Naive thymus-derived CD8-positive, alpha-beta T cell (primary cell): Measurements from ENCODE around the gene RHBDD1. TPM values are rescaled to one million over a fixed set of nuclear protein-coding genes. Genes with fewer than 3 reads are reported as not detected.

Experiments used
- ATAC-seq, 2 donors: fragments of 150-1000 bp; cut with Tn5 transposase in 1 of 2; sonication (Bioruptor Pico), chemical (Tn5 transposase) in 1 of 2; 1 replicate in 1 of 2; 2 replicates in 1 of 2; pipeline ENCODE4 v1.10.0; 2021; ENCODE audit warnings: mild to moderate bottlenecking in 2 of 2, moderate library complexity in 2 of 2
- POLR2A ChIA-PET: fragments of 350-600 bp; sonication (Branson Sonifier 250); formaldehyde crosslinking; loops from one replicate; lab custom pipeline; 2021; ENCODE audit warnings: antibody characterized with exemption; lab: Charles Lee
- DNase-seq, 10 donors: peaks; one replicate each; pipeline versions ENCODE4 v3.0.0 to v3.0.0-alpha.2; 2020 to 2022
- H3K27ac Mint-ChIP-seq, 10 donors: one replicate each; pipeline ENCODE4 v1.8.0; 2020 to 2022; ENCODE audit warnings: mild to moderate bottlenecking in 10 of 10, mixed read lengths in 10 of 10, moderate library complexity in 4 of 10, inconsistent platforms in 1 of 10
- H3K27me3 Mint-ChIP-seq, 5 donors: one replicate each; pipeline ENCODE4 v1.8.0; 2021 to 2022; ENCODE audit warnings: mixed read lengths in 5 of 5
- H3K36me3 Mint-ChIP-seq, 3 donors: one replicate each; pipeline ENCODE4 v1.8.0; 2020 to 2022; ENCODE audit warnings: mixed read lengths in 3 of 3, mild to moderate bottlenecking in 2 of 3, inconsistent platforms in 1 of 3
- H3K4me1 Mint-ChIP-seq, 4 donors: one replicate each; pipeline ENCODE4 v1.8.0; 2021 to 2022; ENCODE audit warnings: mixed read lengths in 4 of 4
- H3K4me3 Mint-ChIP-seq, 10 donors: one replicate each; pipeline ENCODE4 v1.8.0; 2020 to 2022; ENCODE audit warnings: mild to moderate bottlenecking in 10 of 10, mixed read lengths in 10 of 10, moderate library complexity in 6 of 10, inconsistent platforms in 1 of 10
- H3K9me3 Mint-ChIP-seq, 9 donors: one replicate each; pipeline ENCODE4 v1.8.0; 2020 to 2022; ENCODE audit warnings: mixed read lengths in 9 of 9, mild to moderate bottlenecking in 3 of 9, inconsistent platforms in 1 of 9, moderate library complexity in 1 of 9
- polyA plus RNA-seq, 3 donors: library from polyadenylated mRNA; unstranded; fragments of 300-500 nt; fragmentation: Illumina TruSeq; gene quantifications; one replicate each; pipeline ENCODE4 v1.2.3, GENCODE V29; 2021
- total RNA-seq, 8 experiments: library from RNA in 2 of 8; stranded (reverse) in 2 of 8; gene quantifications; one replicate each; pipeline ENCODE4 v1.2.3 and lab custom pipeline; 2021 to 2026

The RHBDD1 gene
- total and polyA plus RNA-seq, 5 experiments from 2014 or later, result 13.7 to 55.6 (median 20.4) TPM

DNA sequence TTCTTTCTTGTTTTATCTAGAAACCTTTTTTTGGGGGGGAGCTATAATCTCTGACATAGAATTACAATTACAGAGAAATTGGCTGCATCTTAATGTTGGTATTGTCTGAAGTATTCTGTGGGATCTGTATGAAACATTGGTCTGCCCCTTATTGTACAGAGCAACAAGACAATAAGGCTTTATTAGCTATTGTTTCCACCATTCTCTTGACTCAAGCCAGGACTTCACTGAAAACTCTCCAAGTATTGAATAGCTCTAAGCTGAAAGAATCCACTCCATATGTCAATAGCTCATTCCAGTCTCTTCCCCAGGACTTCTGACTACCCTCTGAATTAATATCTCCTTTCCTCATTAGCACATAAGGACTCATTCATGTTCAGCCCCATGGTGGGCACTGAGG, 77.8 kb downstream of the RHBDD1 start:
- peaks cover 18 to 33% (median 20%) of the 10 kb centered on the region in 4 donors for H3K4me1 Mint-ChIP-seq
- ATAC-seq (no peak), DNase-seq (no peak)
- peaks cover 5 to 58% (median 35%) of the 10 kb centered on the region in 3 donors for H3K36me3 Mint-ChIP-seq
- no peaks in the 10 kb centered on the region for H3K27me3 Mint-ChIP-seq
- peak overlapping the region in 3 of 10 donors; percentile 12 to 47 (median 20) for H3K27ac Mint-ChIP-seq
- POLR2A ChIA-PET, result no interaction called here
- H3K9me3 Mint-ChIP-seq, result peaks cover 0 to 3% (median 0%) of the 10 kb centered on the region in 9 donors
- no peak overlapping the region for H3K4me3 Mint-ChIP-seq

DNA sequence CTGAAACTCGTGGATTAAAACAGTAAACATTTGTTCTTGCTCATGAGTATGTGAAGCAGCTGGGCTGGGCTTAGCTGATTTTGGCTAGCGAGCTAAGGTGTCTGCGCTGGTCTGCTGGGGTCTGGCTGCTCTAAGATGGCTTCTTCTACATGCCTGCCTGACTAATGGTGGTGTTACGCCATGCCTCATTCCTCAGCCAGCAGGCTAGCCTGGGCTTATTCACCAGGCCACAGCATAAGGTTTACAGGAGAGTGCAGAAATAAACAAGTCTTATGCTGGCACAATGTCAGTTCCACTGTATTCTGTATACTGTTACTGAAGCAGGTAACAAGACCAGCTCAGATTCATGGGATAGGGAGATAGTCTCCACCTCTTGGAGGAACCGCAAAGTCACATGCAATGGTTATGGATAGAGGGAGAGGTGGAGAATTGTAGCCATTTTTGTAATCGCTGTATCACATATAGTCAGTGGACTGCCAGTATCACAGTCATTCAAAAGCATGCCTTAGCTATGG, 80.0 kb downstream of the RHBDD1 start:
- POLR2A ChIA-PET, result interaction anchor here (0.6 kb wide), 1 partner anchor 43 kb away, joined by 3 read pairs; no protein-coding TSS in a partner anchor
- DNase-seq, result no peak
- H3K9me3 Mint-ChIP-seq, result peaks cover 0 to 8% (median 0%) of the 10 kb centered on the region in 9 donors
- peak overlapping the region in 9 of 10 donors; percentile 22 to 89 (median 69) for H3K27ac Mint-ChIP-seq
- peaks cover 18 to 23% (median 20%) of the 10 kb centered on the region in 4 donors for H3K4me1 Mint-ChIP-seq
- H3K4me3 Mint-ChIP-seq, result no peak overlapping the region
- no peaks in the 10 kb centered on the region for H3K27me3 Mint-ChIP-seq
- peaks cover 6 to 56% (median 42%) of the 10 kb centered on the region in 3 donors for H3K36me3 Mint-ChIP-seq
- no peak for ATAC-seq

DNA sequence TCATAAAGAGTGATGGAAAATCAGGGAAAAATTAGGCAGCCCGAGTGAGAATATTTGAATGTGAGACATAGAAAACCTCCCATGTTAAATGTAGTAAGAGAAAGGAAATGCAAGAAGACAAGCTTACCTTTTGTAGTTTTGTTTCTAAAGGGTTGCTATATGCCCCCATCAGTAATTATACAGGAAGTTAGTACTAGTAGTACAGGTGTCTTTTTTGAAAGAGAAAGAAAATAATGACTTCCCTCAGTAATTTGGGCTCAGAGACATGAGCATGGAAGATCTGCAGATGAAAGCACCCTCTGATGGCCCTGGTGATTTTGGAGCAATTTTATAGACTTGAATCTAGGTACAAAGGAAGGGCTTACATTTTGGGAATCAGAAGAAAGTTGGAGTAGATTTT, 80.8 kb downstream of the RHBDD1 start:
- peak overlapping the region; percentile 7 to 89 (median 66) for H3K27ac Mint-ChIP-seq
- peaks cover 18 to 23% (median 22%) of the 10 kb centered on the region in 4 donors for H3K4me1 Mint-ChIP-seq
- no peaks in the 10 kb centered on the region for H3K27me3 Mint-ChIP-seq
- peak; percentile 23 to 70 for ATAC-seq
- DNase-seq, result peak in 2 of 10 donors; percentile 10 to 21
- H3K36me3 Mint-ChIP-seq, result peaks cover 12 to 56% (median 45%) of the 10 kb centered on the region in 3 donors
- POLR2A ChIA-PET, result interaction anchor here (0.6 kb wide), 1 partner anchor 42 kb away, joined by 3 read pairs; no protein-coding TSS in a partner anchor
- H3K9me3 Mint-ChIP-seq, result peaks cover 0 to 8% (median 0%) of the 10 kb centered on the region in 9 donors
- peak overlapping the region in 4 of 10 donors; percentile 16 to 52 (median 34) for H3K4me3 Mint-ChIP-seq

DNA sequence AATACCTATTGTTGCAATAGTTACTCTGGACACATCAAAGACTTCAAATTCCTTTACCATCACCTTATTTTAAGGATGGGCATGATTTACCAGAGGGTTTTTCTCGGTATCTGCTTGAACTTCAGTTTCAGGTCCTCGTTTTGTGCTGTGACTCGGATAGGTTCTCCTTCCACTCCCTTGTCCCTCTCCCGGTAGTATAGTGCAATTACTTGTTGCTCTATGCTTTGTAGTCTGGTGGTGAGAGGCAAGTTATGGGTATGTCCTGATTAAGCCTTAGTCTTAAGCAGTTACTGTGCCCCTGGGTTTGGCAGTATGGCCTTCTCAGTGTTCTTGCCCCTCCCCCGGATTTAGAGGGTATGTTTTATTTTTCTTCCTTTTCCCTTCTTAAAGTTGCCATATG, 96.6 kb downstream of the RHBDD1 start:
- Mint-ChIP-seq H3K36me3 (peaks cover 8 to 37% (median 19%) of the 10 kb centered on the region in 3 donors), H3K4me1 (peaks cover 0 to 5% (median 2%) of the 10 kb centered on the region in 4 donors), H3K9me3 (peaks cover 0 to 14% (median 0%) of the 10 kb centered on the region in 9 donors), H3K27ac (peak overlapping the region in 1 of 10 donors; percentile 89), H3K4me3 (no peak overlapping the region), H3K27me3 (no peaks in the 10 kb centered on the region)
- POLR2A ChIA-PET, result no interaction called here
- no peak for ATAC-seq
- DNase-seq, result no peak

DNA sequence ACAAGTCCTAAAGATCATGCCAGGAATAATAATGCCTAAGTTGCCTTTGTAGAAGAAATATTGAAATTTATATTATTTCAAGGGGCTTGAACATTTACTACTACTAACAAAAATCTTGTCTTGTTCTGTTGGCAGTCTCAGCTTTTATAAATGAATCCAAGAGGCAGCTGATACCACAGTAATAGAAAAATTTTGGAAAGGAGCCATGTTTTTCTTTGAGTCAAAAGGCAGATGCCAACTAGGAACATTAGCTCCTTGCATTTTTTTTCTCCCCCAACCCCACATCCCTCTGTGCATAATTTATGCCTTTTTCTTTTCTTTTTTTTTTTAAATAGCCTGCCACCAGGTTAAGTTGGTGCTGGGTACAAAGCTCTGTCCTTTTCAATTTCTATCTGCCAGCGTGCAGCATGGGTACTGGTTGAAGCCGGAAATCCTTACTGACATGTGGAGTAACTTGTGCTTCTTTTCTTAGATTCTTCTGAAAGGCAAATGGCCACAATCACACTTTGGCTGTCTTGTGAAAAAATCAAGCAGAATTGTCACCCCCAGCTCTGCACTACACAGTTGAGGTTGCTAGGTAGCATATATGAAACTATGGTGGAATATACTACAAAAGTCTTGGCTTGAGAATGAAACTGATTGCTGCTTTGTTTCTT, 98.8 kb downstream of the RHBDD1 start:
- Mint-ChIP-seq H3K36me3 (peaks cover 14 to 44% (median 25%) of the 10 kb centered on the region in 3 donors), H3K27me3 (no peaks in the 10 kb centered on the region), H3K4me1 (peaks cover 0 to 4% (median 2%) of the 10 kb centered on the region in 4 donors), H3K9me3 (no peaks in the 10 kb centered on the region), H3K27ac (no peak overlapping the region), H3K4me3 (no peak overlapping the region)
- POLR2A ChIA-PET, result no interaction called here
- no peak for ATAC-seq
- no peak for DNase-seq

DNA sequence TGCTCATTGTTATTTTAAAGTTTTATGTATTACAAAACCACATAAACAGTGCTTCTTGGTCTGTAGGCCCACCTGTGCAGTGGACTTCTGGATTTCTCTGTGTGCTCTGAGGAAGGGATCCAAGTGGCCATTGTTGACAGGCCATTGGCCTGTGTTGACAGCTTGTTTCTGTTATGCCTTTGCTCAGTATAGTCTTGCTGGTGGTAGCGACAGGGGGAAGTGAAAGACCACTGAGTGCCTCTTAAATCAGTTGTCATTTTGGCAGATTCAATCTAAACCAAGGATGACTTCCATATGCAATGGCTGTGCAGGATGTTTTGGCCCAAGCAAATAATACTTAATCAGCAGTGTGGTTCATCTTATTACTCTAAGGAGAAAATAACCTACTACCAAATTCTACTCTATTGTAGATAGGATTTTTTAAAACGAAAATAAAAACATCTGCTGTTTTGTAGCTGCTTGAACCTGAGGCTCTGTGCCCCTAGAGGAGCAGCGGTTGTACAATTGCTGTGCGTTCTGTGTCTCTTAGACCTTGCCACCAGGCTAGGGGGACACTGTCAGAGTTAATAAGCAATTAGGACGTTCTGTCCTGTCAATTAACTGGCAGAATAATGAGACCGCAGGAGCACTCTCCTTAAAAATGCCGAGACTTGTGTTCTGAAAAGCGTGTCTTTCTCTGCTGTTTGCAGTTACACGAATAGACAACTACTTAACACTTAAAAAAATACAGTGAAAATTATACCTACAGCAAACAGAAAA, 108.2 kb downstream of the RHBDD1 start:
- POLR2A ChIA-PET, result no interaction called here
- Mint-ChIP-seq H3K36me3 (peaks cover 28 to 39% (median 37%) of the 10 kb centered on the region in 3 donors), H3K4me3 (no peak overlapping the region), H3K4me1 (peaks cover 0 to 10% (median 0%) of the 10 kb centered on the region in 4 donors), H3K9me3 (peaks cover 0 to 26% (median 20%) of the 10 kb centered on the region in 9 donors), H3K27ac (peak overlapping the region in 2 of 10 donors; percentile 14 to 36), H3K27me3 (no peaks in the 10 kb centered on the region)
- ATAC-seq (no peak), DNase-seq (no peak)

DNA sequence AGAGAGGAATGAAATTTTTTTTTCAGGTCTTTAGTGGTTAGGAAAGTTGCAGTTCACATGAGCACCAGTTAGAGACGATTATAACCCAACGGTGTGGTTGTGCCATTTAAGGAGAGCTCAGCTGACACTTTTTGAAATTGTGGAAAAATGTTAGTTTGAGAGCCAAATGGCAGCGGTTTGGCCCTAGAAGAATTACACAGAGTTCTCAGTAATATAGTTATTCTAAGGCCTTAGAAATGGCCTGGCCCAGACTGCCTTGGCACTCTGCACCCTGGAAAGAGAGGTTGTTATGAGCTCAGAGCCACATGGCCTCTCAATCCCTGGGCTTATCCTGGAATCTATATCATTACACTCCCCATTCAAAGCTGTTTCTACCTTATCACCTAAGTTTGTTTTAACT, 117.4 kb downstream of the RHBDD1 start:
- H3K36me3 Mint-ChIP-seq, result peaks cover 32 to 66% (median 36%) of the 10 kb centered on the region in 3 donors

DNA sequence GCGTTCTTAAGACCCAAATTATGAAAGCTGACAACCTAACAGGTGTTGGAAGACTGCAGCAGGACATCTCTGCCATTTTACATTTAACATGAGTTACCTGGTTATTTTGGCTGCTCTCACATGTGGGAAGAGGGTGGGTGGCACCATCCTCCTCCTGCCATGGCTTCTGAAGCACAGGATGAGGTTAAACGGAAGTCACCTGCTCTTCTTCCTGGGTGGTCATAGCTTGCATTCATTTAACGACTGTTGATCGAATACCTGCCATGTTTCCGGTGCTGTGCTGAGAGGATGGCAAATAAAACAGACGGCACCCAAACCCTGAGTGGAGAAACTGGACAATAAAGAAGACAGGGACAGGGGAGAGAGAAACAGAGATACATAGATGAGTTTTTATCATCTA, 118.0 kb downstream of the RHBDD1 start:
- peak overlapping the region in 8 of 10 donors; percentile 25 to 80 (median 68) for H3K27ac Mint-ChIP-seq
- POLR2A ChIA-PET, result interaction anchor here (1.4 kb wide), 1 partner anchor 118 kb away, joined by 3 read pairs; the partner anchor contains the start of gene RHBDD1
- peak in 2 of 10 donors; percentile 8 to 22 for DNase-seq

More for the DNA sequence above, 117.4 kb downstream of the RHBDD1 start:
- DNase-seq, result no peak
- ATAC-seq, result no peak
- POLR2A ChIA-PET, result interaction anchor here (1.4 kb wide), 1 partner anchor 117 kb away, joined by 3 read pairs; the partner anchor contains the start of gene RHBDD1
- Mint-ChIP-seq H3K9me3 (peaks cover 0 to 41% (median 12%) of the 10 kb centered on the region in 9 donors), H3K27me3 (no peaks in the 10 kb centered on the region), H3K4me1 (peaks cover 18 to 21% (median 20%) of the 10 kb centered on the region in 4 donors), H3K4me3 (peak overlapping the region in 4 of 10 donors; percentile 55 to 62 (median 60)), H3K27ac (peak overlapping the region in 5 of 10 donors; percentile 31 to 68 (median 61))

DNA sequence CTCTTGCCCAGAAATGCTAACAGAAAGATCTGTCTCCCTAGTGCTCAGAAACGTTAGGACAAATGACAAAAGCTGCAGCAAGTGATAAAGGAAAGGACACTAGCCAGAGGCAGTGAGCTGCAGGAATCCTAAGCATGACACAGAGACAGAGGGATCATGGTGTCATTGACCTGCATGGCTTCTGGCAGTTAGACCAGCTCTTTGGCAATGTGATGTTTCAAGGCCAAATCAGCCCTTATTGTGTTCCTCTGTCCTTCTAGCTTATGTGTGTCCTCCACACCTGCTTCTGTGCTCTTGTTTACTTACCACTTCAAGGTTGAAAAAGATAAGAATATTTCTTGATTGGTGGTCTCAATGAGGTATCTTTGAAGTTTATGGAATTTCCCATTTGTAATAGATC, 120.8 kb downstream of the RHBDD1 start:
- Mint-ChIP-seq H3K4me1 (peaks cover 15 to 20% (median 15%) of the 10 kb centered on the region in 4 donors), H3K4me3 (no peak overlapping the region), H3K9me3 (peaks cover 0 to 48% (median 19%) of the 10 kb centered on the region in 9 donors), H3K36me3 (peaks cover 24 to 74% (median 48%) of the 10 kb centered on the region in 3 donors), H3K27ac (no peak overlapping the region), H3K27me3 (no peaks in the 10 kb centered on the region)
- DNase-seq (no peak), ATAC-seq (no peak)
- POLR2A ChIA-PET, result no interaction called here

More for the DNA sequence above, 118.0 kb downstream of the RHBDD1 start:
- peaks cover 18 to 21% (median 20%) of the 10 kb centered on the region in 4 donors for H3K4me1 Mint-ChIP-seq
- peak in 1 of 2 donors; percentile 60 for ATAC-seq
- H3K27me3 Mint-ChIP-seq, result no peaks in the 10 kb centered on the region
- peaks cover 0 to 42% (median 14%) of the 10 kb centered on the region in 9 donors for H3K9me3 Mint-ChIP-seq
- H3K36me3 Mint-ChIP-seq, result peaks cover 29 to 70% (median 42%) of the 10 kb centered on the region in 3 donors
- peak overlapping the region in 8 of 10 donors; percentile 6 to 75 (median 60) for H3K4me3 Mint-ChIP-seq

DNA sequence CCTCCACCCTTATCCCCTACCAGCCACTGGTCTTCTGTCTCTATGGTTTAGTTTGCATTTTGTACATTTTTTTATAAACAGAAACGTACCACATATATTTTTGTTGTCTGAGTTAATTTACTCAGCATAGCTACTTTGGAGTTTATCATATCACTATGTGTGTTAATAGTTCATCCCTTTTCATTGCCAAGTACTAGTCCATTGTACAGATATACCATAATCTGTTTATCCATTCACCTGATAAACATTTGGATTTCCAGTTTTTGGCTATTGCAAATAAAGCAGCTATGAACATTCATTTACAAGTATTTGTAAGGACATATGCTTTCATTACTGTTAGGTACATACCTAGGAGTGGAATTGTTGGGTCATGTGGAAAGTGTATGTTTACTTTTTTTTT, 123.6 kb downstream of the RHBDD1 start:
- peaks cover 26 to 67% (median 37%) of the 10 kb centered on the region in 3 donors for H3K36me3 Mint-ChIP-seq
- POLR2A ChIA-PET, result no interaction called here
- no peak for ATAC-seq
- H3K27me3 Mint-ChIP-seq, result no peaks in the 10 kb centered on the region
- peaks cover 0 to 6% (median 0%) of the 10 kb centered on the region in 4 donors for H3K4me1 Mint-ChIP-seq
- no peak overlapping the region for H3K27ac Mint-ChIP-seq
- no peak overlapping the region for H3K4me3 Mint-ChIP-seq
- DNase-seq, result no peak
- H3K9me3 Mint-ChIP-seq, result peaks cover 0 to 38% (median 16%) of the 10 kb centered on the region in 9 donors

DNA sequence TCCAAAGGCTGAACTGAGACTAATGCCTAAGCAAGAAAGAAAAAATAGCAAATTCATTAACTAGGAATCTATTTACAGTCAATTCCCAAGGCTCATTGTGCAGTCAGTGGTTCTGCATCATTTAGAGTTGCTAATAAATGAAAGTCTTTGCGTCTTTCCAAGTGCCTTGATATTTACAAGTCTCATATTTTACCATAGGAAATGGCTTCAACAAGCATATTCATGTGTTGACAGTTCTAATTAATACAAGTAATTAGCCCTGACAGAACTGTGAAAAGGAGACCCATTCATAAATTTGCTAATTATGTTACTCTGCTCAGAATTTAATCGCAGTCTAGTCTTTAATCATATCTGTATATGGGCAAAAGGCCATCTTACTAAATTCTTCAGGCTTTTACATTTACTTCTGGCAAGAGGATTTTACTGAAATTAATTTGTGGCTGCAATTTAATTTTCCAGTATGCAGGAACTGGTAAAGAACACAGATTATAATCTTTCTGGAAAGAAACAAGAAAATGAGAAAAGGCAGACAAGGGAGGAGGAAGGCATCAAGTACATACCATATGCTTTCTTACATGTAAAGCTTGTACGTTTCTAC, 126.4 kb downstream of the RHBDD1 start:
- ATAC-seq (no peak), DNase-seq (no peak)
- no peak overlapping the region for H3K27ac Mint-ChIP-seq
- H3K4me1 Mint-ChIP-seq, result no peaks in the 10 kb centered on the region
- H3K4me3 Mint-ChIP-seq, result no peak overlapping the region
- H3K27me3 Mint-ChIP-seq, result no peaks in the 10 kb centered on the region
- H3K9me3 Mint-ChIP-seq, result peaks cover 0 to 20% (median 9%) of the 10 kb centered on the region in 9 donors
- POLR2A ChIA-PET, result no interaction called here
- H3K36me3 Mint-ChIP-seq, result peaks cover 13 to 51% (median 19%) of the 10 kb centered on the region in 3 donors

DNA sequence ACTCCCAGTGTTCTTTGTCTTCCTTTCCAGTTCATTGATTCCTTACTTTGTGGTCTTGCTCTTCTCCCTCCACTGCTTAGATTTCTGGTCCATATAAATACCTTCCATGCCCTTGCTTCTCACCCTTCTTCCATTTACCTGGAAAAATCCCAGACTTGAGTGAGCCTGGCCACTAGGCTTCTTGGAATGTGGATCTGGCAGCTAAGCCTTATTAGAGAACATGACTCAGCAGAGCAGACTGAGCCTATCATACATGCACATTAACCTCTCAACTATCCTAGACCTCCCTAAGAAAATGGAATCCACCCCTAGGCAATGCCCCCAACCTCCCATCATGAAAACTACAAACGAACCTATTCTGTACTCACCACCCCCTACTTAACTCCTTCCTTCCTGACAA, 127.7 kb downstream of the RHBDD1 start:
- POLR2A ChIA-PET, result no interaction called here
- Mint-ChIP-seq H3K9me3 (peaks cover 0 to 9% (median 4%) of the 10 kb centered on the region in 9 donors), H3K36me3 (peaks cover 5 to 43% (median 12%) of the 10 kb centered on the region in 3 donors)

More for the DNA sequence above, 127.7 kb downstream of the RHBDD1 start:
- H3K27ac Mint-ChIP-seq, result no peak overlapping the region
- no peak overlapping the region for H3K4me3 Mint-ChIP-seq
- peaks cover 0 to 6% (median 3%) of the 10 kb centered on the region in 4 donors for H3K4me1 Mint-ChIP-seq
- DNase-seq (no peak), ATAC-seq (no peak)
- H3K27me3 Mint-ChIP-seq, result no peaks in the 10 kb centered on the region
